Stimulated activated CD8-positive, alpha-beta memory T cell treated with anti-CD3 and anti-CD28 coated beads, Interleukin-7, amount 100 ng/mL, for 48 hours (primary cell): ENCODE data around the gene CBLB.
A peak's percentile ranks its signal among the peaks of the same experiment; 100 is the strongest.

Experiments
- DNase-seq, 2 donors: peaks; one replicate each; pipeline ENCODE4 v3.0.0-alpha.2; 2020; ENCODE audit warnings: low read depth in 1 of 2; ENCODE audit errors: extremely low read depth in 1 of 2

Gene CBLB

DNA sequence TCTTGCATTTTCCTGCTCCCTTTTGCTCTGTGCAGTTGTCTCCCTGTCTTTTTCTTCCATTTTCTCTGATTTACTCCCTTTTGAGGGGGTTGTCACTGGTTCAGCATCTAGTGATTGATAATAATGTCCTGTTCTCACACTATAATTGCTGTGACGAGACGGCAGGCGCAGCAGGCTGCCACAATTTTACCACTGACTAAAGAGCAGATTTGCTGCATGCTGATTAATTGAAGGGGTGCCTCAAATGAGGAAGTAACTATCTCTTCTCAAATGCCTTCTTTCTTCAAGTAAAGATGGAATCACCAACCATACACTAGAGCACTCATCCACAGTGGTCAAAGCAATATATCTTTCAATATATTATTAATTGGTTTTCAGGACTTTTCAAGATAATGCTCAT, 219.3 kb downstream of the CBLB start:
- DNase-seq, result no peak

DNA sequence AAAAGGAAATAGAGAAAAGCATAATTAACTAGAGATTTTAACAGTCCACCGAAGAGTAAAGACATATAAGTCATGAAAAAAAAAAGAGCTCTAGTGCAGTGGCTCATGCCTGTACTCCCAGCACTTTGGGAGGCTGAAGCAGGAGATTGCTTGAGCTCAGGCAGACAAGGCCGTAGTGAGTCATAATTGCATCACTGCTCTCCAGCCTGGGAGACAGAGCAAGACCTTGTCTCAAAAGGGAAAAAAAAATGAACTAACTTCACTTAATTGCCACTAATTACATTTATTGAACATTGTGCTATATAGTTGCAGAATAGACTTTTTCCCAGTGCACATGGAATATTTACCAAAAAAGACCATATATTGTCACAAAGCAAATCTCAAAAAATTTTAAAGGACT, 221.8 kb downstream of the CBLB start:
- peak in 1 of 2 donors; percentile 5 for DNase-seq

DNA sequence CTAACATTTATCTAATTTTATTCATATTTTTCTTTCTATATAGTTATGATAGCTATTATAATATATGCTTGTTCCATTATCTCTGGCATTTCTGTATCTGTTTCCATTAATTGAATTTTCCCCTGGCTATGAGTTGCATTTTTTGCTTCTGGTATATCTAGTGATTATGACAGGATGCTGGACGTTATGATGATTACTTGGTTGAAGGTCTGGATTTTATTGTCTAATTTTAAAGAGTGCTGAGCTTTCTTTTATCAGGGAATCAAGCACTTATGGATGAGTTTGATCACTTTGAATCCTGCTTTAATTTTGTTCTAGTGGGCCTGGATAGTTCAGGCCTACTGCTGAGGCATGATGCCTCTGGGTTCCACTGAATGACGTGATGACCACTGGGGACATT, 229.7 kb downstream of the CBLB start:
- no peak for DNase-seq

DNA sequence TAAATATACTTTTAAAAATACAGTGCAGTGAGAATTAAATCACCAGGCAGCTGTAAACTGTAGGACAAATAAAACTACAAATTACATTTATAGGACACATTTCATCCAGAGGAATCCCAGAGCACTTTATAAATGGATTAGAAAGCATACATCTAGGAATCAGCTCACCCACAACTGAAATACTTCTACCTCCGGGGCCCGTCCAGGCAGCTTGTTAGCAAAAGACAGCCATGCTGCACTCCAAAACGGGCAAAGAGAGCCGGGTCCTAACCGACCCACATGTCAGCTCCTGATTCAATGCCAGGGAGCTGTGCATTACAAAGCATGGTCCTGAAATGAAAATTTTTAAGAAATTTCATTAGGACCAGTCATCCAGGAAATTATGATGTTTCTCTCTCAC, 234.1 kb downstream of the CBLB start:
- DNase-seq, result no peak

DNA sequence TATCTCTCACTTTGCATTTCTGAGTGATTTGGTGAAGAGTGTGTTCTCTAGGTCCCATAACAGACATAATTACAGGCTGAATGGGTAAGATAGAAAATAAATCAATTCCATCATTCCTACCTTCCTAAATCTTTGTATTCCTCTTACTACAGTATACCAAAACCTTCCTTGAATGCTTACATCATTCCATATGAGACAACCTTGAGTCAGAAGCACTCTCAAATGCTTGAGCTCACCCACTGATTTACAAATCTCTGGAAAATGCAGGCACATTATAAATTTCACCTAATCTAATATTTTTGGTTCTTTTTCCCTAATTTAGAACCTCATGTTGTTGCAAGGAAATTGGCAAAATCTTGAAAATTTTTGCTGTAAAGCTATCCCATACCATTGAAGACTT, 239.1 kb downstream of the CBLB start:
- DNase-seq, result no peak

DNA sequence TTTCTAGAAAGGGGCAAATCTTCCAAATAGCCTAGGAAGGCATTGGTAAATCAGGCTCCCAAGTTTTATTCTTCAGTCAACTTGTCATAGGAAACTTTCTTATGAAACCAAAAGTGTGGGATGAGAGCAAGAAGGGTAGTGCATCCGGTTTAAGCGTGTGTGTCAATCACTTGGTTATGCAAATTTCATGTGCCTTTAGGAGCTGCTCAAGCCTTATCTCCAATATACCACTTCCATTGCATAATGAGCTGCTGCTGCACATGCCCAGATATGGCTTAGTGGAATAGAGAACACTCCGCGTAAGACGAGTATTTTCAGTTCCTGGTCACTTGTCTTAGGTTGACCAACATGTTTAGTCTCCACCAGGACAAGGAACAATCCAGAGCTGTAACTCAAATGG, 242.1 kb downstream of the CBLB start:
- no peak for DNase-seq

DNA sequence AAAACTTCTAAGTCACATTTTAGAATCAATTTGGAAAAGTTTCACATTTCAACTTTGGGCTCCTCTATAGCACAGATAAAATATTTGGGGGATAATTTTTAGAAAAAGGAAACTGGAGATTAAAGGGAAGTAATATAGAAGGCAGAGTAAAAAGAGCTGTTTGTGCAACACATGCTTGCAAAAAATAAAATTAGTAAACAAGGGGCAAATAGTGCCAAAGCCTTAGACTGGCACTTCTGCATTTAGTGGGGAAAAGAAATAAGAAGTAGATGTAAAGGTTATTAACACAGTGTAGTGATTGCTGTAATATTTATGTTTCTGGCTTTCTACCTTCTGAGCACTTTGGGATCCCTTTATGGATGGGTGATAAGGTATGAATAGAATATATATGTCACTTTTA, 246.6 kb downstream of the CBLB start:
- no peak for DNase-seq

DNA sequence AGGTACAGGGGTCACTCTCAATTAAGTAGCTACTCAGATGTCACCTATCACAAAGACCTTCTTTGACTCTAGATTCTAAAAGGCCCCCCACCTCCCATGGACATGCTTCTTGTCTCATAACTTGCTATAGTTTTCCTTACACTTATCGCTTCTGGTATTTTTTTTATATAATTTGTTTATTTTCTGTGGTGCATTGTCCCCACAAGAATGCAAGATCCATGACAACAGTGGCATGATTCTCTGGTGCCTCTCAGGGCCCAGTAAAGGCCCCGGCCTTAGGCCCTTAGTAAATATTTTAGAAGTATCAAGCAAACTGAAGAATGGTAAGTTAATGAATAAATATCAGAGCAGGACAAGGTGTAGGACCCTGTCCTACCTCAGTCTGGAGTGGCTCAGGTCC, 248.6 kb downstream of the CBLB start:
- DNase-seq, result no peak

DNA sequence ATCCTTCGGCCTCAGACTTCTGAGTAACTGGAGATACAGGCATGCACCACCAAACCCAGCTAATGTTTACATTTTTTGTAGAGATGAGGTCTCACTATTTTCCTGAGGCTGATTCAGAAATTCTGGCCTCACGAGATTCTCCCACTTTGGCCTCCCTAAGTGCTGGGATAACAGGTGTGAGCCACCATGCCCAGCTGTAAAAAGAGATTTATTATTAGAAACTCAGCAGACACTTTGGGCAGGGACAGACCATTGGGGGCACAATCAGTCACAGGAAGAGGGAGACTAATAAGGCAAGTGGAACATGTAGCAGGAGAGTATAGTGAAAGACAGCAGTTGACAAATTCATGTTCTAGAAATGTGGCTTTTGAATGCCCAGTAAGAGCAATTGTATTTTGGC, 249.2 kb downstream of the CBLB start:
- DNase-seq, result no peak

DNA sequence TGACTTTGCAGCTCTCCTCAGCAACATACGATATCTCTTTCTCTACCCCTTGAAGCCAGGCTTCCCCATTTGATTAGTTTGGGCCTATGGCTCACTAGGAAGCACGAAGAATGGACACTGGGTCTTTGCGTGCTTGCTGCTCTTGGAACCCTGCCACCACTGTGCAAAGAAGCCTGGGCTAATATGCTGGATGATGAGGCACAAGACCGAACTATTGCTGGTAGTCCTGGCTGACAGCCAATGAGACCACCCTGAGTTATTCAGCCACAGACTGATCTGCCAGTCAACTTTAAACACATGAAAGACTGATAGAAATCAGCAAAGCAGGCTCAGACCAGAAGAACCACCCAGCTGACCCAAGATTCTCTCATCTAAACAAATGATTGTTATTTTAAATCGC, 250.3 kb downstream of the CBLB start:
- DNase-seq, result no peak

DNA sequence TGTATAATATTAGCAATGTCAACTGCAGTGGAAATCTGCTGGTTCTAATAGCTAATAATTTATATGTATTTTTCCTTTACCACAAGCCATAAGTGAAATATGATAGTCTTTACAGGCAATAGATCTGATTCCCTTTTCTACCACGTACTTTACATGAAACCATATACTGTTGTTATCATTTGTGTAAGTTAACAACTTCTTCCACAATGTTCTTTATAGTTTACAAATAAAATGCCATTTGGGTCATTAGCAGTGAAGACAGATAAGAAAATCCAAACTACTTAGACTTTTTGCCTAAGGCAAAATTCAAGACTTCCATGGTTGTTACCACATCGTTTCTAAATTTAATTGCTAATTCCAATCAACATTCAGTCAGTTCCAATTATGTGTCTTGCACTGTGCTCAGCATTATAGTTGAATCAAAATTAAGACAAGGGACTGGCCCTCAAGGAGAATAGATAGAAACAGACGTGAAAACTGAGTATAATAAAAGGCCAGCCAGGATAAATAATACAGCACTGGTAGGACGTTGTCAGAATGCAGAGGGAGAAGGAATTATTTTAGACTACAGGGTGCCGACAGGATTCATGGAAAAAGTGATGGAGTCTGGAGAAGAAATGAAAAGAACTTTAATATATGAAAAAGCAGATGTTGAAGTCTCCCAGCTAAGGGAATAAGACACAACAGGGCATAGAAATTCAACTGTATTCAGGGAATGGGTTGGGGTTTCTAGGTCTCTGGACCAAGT, 252.3 kb downstream of the CBLB start:
- DNase-seq, result no peak

DNA sequence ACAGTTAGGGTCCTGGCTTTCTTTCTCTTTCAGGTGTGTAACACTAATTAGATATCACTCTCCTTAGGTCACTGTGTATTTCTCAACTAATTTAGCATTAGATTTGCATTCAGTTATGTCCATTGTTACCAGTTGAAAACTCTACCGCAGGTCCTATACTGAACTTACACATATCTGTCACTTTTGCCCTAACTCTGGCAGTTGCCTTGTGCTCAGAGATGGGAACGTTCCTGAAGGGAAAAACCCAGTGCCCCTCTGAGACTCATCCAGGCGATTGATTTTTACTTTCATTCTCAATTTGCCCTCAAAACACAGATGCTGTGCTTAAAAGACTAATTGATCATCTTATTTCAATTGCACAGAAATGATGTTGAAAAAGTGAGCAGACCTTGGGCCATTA, 253.0 kb downstream of the CBLB start:
- no peak for DNase-seq

DNA sequence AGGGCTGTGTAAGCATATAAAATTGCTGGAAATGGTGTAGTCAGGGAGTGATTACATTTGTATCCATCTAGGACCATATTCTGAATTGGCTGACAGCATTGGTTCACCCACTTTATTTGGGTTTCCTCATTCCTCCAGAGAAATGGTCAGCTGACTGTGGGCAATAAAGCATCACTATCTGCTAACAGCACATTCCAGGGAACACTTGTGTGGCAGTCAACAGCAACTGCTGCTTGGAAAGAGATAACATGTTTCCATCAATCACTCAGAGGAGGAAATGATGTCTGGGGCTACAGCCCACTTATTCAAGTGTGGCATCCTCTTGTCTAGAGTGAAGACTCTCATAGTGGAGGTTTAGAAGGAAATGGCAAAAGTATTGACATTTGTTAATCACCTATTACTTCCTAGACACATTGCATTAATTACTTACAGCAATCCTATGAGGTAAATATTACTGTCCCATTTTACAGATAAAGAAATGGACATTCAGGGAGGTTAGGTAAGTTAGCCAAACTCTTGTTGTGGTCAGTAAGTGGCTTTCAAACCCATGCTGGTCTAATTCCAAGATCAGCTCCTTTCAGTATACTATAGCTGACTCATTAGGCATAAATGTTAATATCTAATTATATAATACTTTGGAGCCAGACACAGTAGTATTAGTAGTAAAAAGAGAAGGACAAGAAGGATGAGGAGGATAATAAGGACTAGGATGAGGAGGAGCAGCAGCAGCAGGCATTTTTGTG, 254.4 kb downstream of the CBLB start:
- DNase-seq, result no peak

DNA sequence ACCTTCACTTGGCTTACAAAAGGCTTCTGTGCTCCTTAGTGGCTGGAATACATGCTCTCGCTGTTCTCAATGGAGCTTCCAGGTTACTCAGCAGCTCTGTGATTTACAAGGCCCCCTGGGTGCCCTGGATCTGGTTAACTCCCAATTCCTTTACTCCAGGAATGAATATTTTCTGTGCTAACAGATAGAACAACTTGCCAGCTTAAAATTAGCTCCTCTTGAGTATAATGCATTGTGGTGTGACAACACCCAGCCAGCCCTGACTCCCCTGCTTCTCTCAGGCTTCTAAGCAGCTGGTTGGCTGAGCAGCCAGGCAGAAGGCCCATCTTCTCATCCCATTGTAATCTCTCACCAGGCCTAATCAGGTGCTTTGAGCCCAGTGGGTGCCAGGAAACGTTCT, 255.7 kb downstream of the CBLB start:
- no peak for DNase-seq

DNA sequence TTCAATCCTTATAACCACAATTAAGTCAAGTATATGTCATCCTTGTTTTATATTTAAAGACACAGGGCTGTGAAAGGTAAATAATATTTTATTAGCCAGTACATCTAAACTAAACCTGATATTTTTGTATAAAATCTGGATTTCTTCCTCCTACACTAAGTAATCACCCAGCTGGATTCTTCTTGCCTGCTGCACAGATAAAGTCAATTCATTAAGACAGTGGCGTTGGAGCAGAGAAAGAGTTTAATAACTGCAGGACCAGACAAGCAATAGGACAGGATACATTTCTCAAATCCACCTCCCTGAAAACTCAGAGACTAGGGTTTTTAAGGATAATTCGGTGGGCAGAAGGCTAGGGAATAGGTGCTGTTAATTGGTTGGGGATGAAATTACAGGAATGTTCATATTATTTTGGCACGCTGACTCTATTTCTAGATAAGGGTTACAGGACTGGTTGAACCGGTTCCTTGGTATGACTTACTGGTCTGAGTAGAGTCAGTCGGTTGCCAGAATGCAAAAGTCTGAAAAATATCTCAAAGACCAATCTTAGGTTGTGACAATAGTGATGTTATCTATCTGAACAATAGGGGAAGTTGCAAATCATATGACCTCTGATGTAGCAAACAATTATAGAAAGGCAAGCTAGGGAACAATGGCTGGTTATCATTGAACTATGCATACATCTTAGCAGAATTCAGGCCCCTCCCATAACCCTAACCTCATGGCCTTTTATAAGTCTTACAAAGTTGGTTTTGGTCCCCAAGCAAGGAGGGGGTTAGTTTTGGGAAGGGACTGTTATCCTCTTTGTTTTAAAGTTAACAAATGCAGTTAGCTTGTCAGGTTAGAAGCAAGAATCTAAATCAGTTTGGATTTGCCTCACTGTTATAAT, 257.3 kb downstream of the CBLB start:
- DNase-seq, result no peak

DNA sequence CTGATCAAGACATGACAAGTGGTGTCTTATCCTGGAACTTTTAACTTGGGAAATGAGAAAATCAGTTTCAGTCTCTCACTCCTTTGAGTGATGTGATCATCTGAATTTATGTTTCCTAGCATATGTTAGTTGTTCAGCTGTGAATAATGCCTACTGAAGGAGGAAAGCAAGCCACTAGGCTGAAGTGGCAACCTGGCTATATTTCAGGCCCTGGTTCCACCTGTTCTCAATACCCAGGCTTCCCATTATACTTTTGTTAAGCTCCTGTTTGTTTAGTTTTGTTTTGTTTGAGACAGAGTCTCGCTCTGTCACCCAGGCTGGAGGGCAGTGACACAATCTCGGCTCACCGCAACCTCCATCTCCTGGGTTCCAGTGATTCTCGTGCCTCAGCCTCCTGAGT, 258.3 kb downstream of the CBLB start:
- DNase-seq, result no peak

DNA sequence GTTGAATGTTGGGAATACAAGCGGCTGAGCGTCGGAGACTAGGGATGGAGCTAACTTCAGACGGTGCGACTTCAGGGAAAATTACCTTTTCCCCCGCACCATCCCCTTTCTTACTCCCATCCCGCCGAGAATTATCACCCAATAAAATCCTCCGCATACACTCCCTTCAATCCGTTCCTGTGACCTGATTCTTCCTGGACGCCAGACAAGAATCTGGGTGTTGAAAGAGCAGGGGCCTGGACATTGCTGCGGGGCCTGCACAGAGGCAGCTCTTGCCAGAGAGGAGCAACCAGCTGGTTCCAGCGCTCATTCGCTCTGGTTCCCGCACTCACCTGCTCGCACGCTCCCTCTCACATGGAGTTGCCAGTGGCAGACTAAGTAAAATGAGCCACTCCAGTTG, 260.2 kb downstream of the CBLB start:
- no peak for DNase-seq

DNA sequence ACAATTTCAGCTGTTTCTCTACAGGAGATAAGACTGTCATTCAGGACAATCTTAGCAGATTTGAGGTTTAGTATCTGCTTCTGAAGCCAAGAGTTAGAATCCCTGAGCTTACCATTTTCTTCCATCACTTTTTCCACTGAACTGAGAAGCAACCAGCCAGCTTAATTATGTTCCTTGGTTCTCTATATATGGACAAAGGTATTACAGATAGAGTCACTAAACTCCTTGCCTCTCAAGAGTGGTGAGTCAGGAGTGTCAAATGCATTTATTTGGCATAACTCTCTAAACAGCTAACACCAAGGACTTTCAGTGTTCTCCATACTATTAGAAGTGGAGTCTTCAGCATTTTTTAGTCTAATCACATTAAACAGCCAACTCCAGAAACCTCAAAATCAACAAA, 262.8 kb downstream of the CBLB start:
- no peak for DNase-seq
